Fibroblast of villous mesenchyme (primary cell): Measurements from ENCODE around the gene CFAP141. TPM values are rescaled to one million over a fixed set of nuclear protein-coding genes. Genes with fewer than 3 reads are reported as not detected.

Experiments
- DNase-seq: peaks from one replicate; pipeline ENCODE4 v3.0.0-alpha.2; 2010; ENCODE audit warnings: low read depth
- H3K4me3 ChIP-seq: 2 replicates; pipeline ENCODE4 v1.5.1; 2011; ENCODE audit warnings: low read depth, mild to moderate bottlenecking, low read length
- CTCF ChIP-seq: IDR thresholded peaks from 2 replicates; pipeline ENCODE4 v1.5.1; 2012; ENCODE audit warnings: low read depth, mild to moderate bottlenecking, low read length; ENCODE audit not compliant: insufficient read depth
- small RNA-seq: library from RNA; depleted of rRNA; stranded (forward); fragments of <200 nt; gene quantifications from one replicate; pipeline ENCODE3, GENCODE V24; 2012
- total RNA-seq: library from RNA; depleted of rRNA; stranded (reverse); fragments of >200 nt; gene quantifications from 2 replicates; pipeline ENCODE4 v1.2.3, GENCODE V29; 2012

CFAP141 gene
- total RNA-seq, 1 donor = not detected

DNA sequence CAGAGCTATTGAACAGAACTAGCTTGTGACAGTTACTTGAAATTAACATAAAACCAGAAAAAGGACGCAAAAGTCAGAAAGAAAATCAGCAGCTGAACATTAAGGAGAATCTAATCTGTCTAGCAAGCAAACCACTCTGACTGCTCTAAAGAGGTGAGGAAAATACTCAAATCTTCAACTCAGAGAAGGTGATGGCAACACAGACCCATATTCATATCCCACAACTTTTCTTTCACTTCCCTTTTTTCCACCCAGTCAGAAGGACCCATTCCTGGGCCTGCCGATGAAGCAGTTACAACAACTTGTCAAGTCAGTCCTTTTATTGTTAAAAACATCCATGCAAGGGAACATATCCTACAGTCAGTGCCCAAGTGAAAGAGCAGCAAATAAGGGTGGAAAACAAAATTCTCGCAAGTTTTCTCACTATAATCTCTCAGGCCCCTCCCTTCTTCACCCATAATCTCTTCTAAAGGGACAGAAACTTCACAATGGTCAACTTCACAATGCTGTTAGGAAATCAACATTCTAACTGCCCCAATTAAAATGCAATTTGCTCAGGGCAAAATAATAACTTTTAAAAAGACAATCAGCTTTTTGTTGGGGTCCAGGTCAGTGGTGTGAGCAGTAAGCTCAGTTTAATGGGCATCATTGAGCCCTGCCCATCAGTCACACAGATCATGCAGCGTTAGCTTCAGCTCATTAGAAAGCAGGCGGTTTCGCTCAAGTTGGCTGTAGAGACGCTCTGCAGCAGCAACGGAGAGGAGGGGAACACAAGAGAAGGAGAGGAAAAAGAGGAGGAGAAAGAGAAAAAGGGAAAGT lies 47.6 kb downstream of the CFAP141 start:
- DNase-seq = no peak
- H3K4me3 ChIP-seq = no peak overlapping the region
- TF ChIP-seq CTCF = no peak

DNA sequence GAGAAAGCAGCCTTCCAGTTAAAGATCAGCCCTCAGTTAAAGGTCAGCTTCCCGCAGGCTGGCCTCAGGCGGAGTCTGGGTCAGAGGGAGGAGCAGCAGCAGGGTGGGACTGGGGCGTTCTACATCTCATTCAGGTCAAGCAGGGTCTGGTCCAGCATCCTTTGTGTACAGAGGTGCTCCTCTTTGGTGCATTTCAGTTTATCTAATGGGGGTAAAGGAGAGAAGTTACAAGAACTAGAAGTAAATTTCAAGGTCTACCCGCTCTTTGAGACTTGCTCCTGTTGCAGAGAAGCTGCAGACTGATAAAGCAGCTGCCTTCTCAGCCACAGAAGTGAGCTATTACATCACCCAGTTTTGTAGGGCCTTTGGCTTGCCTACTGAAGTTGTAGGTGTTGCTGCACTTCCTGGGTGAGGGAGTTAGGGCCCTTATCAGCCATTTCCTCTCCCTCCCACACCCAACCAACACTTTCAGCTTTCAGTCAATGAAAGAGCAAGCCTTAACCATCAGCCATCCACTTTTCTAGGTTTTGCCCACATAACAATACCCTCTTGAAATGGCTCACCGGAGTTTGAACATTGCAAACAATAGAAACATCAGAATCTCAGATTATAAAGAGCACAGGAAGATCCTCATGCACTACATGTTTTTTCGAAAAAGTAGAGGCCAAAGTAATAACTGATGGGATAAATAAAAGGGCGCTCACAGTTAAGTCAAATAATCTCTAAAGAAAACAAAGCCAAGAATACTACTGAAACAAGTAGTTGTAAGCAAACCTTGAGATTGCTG lies 48.4 kb downstream of the CFAP141 start:
- TF ChIP-seq CTCF = no peak
- peak; percentile 84 for DNase-seq
- H3K4me3 ChIP-seq = no peak overlapping the region

GRCh38 chr1:154155251-154155650 lies 50.9 kb downstream of the CFAP141 start:
- no peak overlapping the region for H3K4me3 ChIP-seq
- DNase-seq = peak; percentile 89
- no peak for TF ChIP-seq CTCF

DNA sequence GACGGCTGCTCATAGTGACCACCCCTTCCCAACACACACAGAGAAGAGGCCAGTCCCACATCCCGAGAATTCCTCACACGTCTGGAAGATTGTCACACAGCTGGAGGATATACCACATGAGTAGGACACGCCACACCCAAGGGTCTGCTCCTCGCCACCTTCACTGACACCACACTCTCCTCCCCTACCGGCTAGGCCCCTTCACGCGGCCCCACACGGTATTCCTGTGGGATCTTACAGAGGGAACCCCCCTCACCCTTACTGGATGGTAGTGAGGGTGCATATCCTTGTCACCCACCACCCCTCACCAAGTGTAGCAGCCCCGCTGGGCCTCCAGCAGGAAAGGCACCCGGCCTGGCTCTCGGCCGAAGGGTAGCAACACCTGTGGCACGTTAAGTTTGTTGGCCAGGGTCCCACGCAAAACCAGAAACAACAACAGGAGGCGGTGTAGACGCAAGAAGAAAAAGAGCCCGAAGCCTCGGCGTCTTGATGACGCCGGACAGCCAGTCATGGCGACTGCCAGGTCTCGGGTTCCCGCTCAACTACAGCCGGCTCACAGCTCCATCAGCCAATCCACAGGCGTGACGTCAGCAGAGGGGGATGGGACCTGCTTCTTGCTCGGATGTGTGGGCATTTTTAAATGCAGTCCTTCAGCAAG lies 51.5 kb downstream of the CFAP141 start, which contains the start of gene NUP210L:
Gene NUP210L (minus strand): TSS at position 540 of the 658 bp plus-strand sequence.
- H3K4me3 ChIP-seq = no peak within 1 kb of the TSS
- no peak for TF ChIP-seq CTCF
- DNase-seq = peak; percentile 79

- no peak for TF ChIP-seq CTCF
- H3K4me3 ChIP-seq = no peak overlapping the region
- DNase-seq = no peak
Measured at GRCh38 chr1:154154053-154154452, 52.1 kb downstream of the CFAP141 start.

DNA sequence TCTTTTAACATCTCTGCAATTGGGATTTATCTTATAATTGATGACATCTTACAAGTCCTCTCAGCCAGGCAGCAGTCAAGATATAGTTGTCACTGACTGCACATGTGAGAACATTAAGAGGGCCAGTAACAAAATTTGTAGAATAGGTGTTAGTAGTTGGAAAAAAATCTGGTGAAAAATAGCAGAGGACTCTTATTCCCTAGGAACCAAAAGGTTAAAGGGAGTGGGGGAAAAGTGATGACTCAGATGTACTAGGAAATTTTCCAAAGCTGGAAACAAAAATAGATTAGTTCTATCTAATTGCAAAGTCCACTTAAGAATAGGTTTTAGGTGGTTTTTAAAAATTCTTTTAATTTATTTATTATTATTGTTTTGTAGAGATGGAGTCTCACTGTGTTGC lies 54.8 kb downstream of the CFAP141 start:
- no peak overlapping the region for H3K4me3 ChIP-seq
- DNase-seq = peak; percentile 47
- TF ChIP-seq CTCF = no peak

Small RNA genes lying within 50 kb of the gene (small RNA-seq; reads per million reads assigned to genes)
- 3.4 reads per million, percentile 72 among the genes with 10 or more reads in this experiment for gene MIR190B

Other genes with a start within 250 kb of the CFAP141 start
- gene CRTC2, start 247.7 kb downstream of the CFAP141 start, total RNA-seq = 4.5 and 6.0 TPM in 2 replicates
- gene SLC39A1, start 242.8 kb downstream of the CFAP141 start, total RNA-seq = 127 and 153 TPM in 2 replicates
- gene CREB3L4, start 238.4 kb downstream of the CFAP141 start, total RNA-seq = 3.9 TPM in 2 replicates
- 128 and 135 TPM in 2 replicates for gene JTB, start 228.7 kb downstream of the CFAP141 start, total RNA-seq
- gene RAB13, start 220.0 kb downstream of the CFAP141 start, total RNA-seq = 36.7 and 37.7 TPM in 2 replicates
- gene RPS27, start 215.6 kb downstream of the CFAP141 start, total RNA-seq = 1,538 and 2,013 TPM in 2 replicates
- gene NUP210L, start 51.3 kb downstream of the CFAP141 start, total RNA-seq = under 0.01 TPM in 1 of 2 replicates, not detected in the other
- 333 and 503 TPM in 2 replicates for gene TPM3, start 14.2 kb downstream of the CFAP141 start, total RNA-seq
- gene UBAP2L, start 14.6 kb upstream of the CFAP141 start, total RNA-seq = 79.6 and 126 TPM in 2 replicates
- gene HAX1, start 66.3 kb upstream of the CFAP141 start, total RNA-seq = 153 and 165 TPM in 2 replicates
- not detected in 2 replicates for gene AQP10, start 114.8 kb upstream of the CFAP141 start, total RNA-seq
- gene ATP8B2, start 119.2 kb upstream of the CFAP141 start, total RNA-seq = 107 and 155 TPM in 2 replicates
- 11.6 and 30.2 TPM in 2 replicates for gene IL6R, start 199.0 kb upstream of the CFAP141 start, total RNA-seq